Activated T-helper 2 cell treated with anti-CD3 and anti-CD28 coated beads, Interferon-gamma antibody, Interleukin-2, Interleukin-4, amounts not matched to agents 10 μg/mL and 5 μg/mL and 100 μg/mL, durations not matched to agents 14 hours and 24 hours and 36 hours (primary cell): ENCODE data around the gene ESPNL. TPM values are rescaled to one million over a fixed set of nuclear protein-coding genes. Genes with fewer than 3 reads are reported as not detected.
"Not testable (repeated sequence)": the region's sequence is repeated elsewhere in the genome, so short reads cannot be mapped to it uniquely, and the experiment has no call there.

Experiments
- DNase-seq: peaks from one replicate; pipeline ENCODE4 v3.0.0; 2021; ENCODE audit warnings: low spot score
- H3K27ac Mint-ChIP-seq: one replicate; pipeline ENCODE4 v1.8.0; 2021; ENCODE audit warnings: mixed read lengths
- H3K27me3 Mint-ChIP-seq: one replicate; pipeline ENCODE4 v1.8.0; 2021; ENCODE audit warnings: low read depth, mixed read lengths
- H3K36me3 Mint-ChIP-seq: one replicate; pipeline ENCODE4 v1.8.0; 2021; ENCODE audit warnings: low read depth, mixed read lengths
- H3K4me1 Mint-ChIP-seq: one replicate; pipeline ENCODE4 v1.8.0; 2021; ENCODE audit warnings: low read depth, mixed read lengths
- H3K4me3 Mint-ChIP-seq: one replicate; pipeline ENCODE4 v1.8.0; 2021; ENCODE audit warnings: low read depth, mild to moderate bottlenecking, moderate library complexity, mixed read lengths
- H3K9me3 Mint-ChIP-seq: one replicate; pipeline ENCODE4 v1.8.0; 2021; ENCODE audit warnings: mixed read lengths
- intact Hi-C: fragments of 100-400 bp; cut with micrococcal nuclease; formaldehyde crosslinking; loops from one replicate; pipeline ENCODE4 v1.15.1; 2023
- total RNA-seq: library from RNA; stranded (reverse); gene quantifications from 2 replicates; pipeline ENCODE4 v1.2.3, GENCODE V29; 2022

Gene ESPNL
- total RNA-seq, 1 donor from 2014 or later = 0.07 TPM

- intact Hi-C loops = loop anchor here (10.0 kb wide), 1 partner anchor 251 kb away; the partner anchor contains the start of gene RAMP1
- Mint-ChIP-seq H3K4me3 (no peak overlapping the region), H3K9me3 (no peaks in the 10 kb centered on the region), H3K4me1 (peaks cover 3% of the 10 kb centered on the region), H3K36me3 (no peaks in the 10 kb centered on the region), H3K27ac (no peak overlapping the region), H3K27me3 (no peaks in the 10 kb centered on the region)
- no peak for DNase-seq
Observed at GRCh38 chr2:238105506-238106338, 5.6 kb downstream of the ESPNL start.

GRCh38 chr2:238106339-238106697 lies 6.2 kb downstream of the ESPNL start:
- intact Hi-C loops = loop anchor here (10.0 kb wide), 1 partner anchor 252 kb away; the partner anchor contains the start of gene RAMP1
- no peak for DNase-seq
- Mint-ChIP-seq H3K4me1 (peaks cover 3% of the 10 kb centered on the region), H3K36me3 (no peaks in the 10 kb centered on the region), H3K27ac (no peak overlapping the region), H3K4me3 (no peak overlapping the region), H3K27me3 (no peaks in the 10 kb centered on the region), H3K9me3 (peaks cover 1% of the 10 kb centered on the region)

- Mint-ChIP-seq H3K27me3 (no peaks in the 10 kb centered on the region), H3K9me3 (peaks cover 5% of the 10 kb centered on the region), H3K4me3 (no peak overlapping the region), H3K27ac (no peak overlapping the region), H3K4me1 (peaks cover 3% of the 10 kb centered on the region), H3K36me3 (no peaks in the 10 kb centered on the region)
- DNase-seq = no peak
- intact Hi-C loops = loop anchor here (10.0 kb wide), 1 partner anchor 252 kb away; the partner anchor contains the start of gene RAMP1
Observed at GRCh38 chr2:238106698-238107524, 6.8 kb downstream of the ESPNL start.

GRCh38 chr2:238107525-238108422 lies 7.6 kb downstream of the ESPNL start:
- H3K27me3 Mint-ChIP-seq = no peaks in the 10 kb centered on the region
- no peaks in the 10 kb centered on the region for H3K36me3 Mint-ChIP-seq
- H3K9me3 Mint-ChIP-seq = peaks cover 14% of the 10 kb centered on the region
- intact Hi-C loops = loop anchor here (10.0 kb wide), 1 partner anchor 253 kb away; the partner anchor contains the start of gene RAMP1
- H3K27ac Mint-ChIP-seq = no peak overlapping the region
- no peak overlapping the region for H3K4me3 Mint-ChIP-seq
- peaks cover 3% of the 10 kb centered on the region for H3K4me1 Mint-ChIP-seq
- no peak for DNase-seq

GRCh38 chr2:238108423-238109183 lies 8.5 kb downstream of the ESPNL start:
- H3K27ac Mint-ChIP-seq = no peak overlapping the region
- H3K4me1 Mint-ChIP-seq = peaks cover 3% of the 10 kb centered on the region
- no peaks in the 10 kb centered on the region for H3K27me3 Mint-ChIP-seq
- H3K36me3 Mint-ChIP-seq = no peaks in the 10 kb centered on the region
- H3K9me3 Mint-ChIP-seq = peaks cover 20% of the 10 kb centered on the region
- no peak for DNase-seq
- H3K4me3 Mint-ChIP-seq = no peak overlapping the region
- intact Hi-C loops = loop anchor here (10.0 kb wide), 1 partner anchor 254 kb away; the partner anchor contains the start of gene RAMP1

- H3K9me3 Mint-ChIP-seq = peaks cover 20% of the 10 kb centered on the region
- H3K36me3 Mint-ChIP-seq = no peaks in the 10 kb centered on the region
- no peak overlapping the region for H3K4me3 Mint-ChIP-seq
- intact Hi-C loops = no loop called here
- peaks cover 4% of the 10 kb centered on the region for H3K27me3 Mint-ChIP-seq
- no peak overlapping the region for H3K27ac Mint-ChIP-seq
- peaks cover 2% of the 10 kb centered on the region for H3K4me1 Mint-ChIP-seq
- DNase-seq = no peak
Observed at GRCh38 chr2:238113611-238114010, 13.5 kb downstream of the ESPNL start.

- intact Hi-C loops = no loop called here
- no peak for DNase-seq
Observed at GRCh38 chr2:238114331-238114841, 14.2 kb downstream of the ESPNL start.

GRCh38 chr2:238114851-238115660 lies 14.9 kb downstream of the ESPNL start:
- intact Hi-C loops = no loop called here
- no peak overlapping the region for H3K27ac Mint-ChIP-seq
- peaks cover 8% of the 10 kb centered on the region for H3K27me3 Mint-ChIP-seq
- peaks cover 20% of the 10 kb centered on the region for H3K9me3 Mint-ChIP-seq
- H3K36me3 Mint-ChIP-seq = no peaks in the 10 kb centered on the region
- H3K4me3 Mint-ChIP-seq = no peak overlapping the region
- no peak for DNase-seq
- H3K4me1 Mint-ChIP-seq = no peaks in the 10 kb centered on the region

More at GRCh38 chr2:238114331-238114841, 14.2 kb downstream of the ESPNL start:
- Mint-ChIP-seq H3K9me3 (peaks cover 20% of the 10 kb centered on the region), H3K27ac (no peak overlapping the region), H3K36me3 (no peaks in the 10 kb centered on the region), H3K4me1 (no peaks in the 10 kb centered on the region), H3K27me3 (peaks cover 8% of the 10 kb centered on the region), H3K4me3 (no peak overlapping the region)

GRCh38 chr2:238115709-238116108 lies 15.6 kb downstream of the ESPNL start:
- H3K27ac Mint-ChIP-seq, intact Hi-C loops: not testable (repeated sequence)

GRCh38 chr2:238116298-238117198 lies 16.4 kb downstream of the ESPNL start:
- H3K27ac Mint-ChIP-seq = no peak overlapping the region
- no peak for DNase-seq
- intact Hi-C loops = no loop called here
- no peak overlapping the region for H3K4me3 Mint-ChIP-seq
- no peaks in the 10 kb centered on the region for H3K4me1 Mint-ChIP-seq
- H3K9me3 Mint-ChIP-seq = peaks cover 17% of the 10 kb centered on the region
- peaks cover 8% of the 10 kb centered on the region for H3K27me3 Mint-ChIP-seq
- no peaks in the 10 kb centered on the region for H3K36me3 Mint-ChIP-seq

More at GRCh38 chr2:238115709-238116108, 15.6 kb downstream of the ESPNL start:
- DNase-seq, H3K4me3 Mint-ChIP-seq, H3K27me3 Mint-ChIP-seq, H3K4me1 Mint-ChIP-seq, H3K36me3 Mint-ChIP-seq: not testable (repeated sequence)
- H3K9me3 Mint-ChIP-seq = peaks cover 20% of the 10 kb centered on the region
